Mammary microvascular endothelial cell (primary cell): ENCODE data around the gene GSK3B. TPM values are rescaled to one million over a fixed set of nuclear protein-coding genes. Genes with fewer than 3 reads are reported as not detected.

Experiments used
- total RNA-seq: library from RNA; depleted of rRNA; stranded (reverse); fragments of >200 nt; gene quantifications from 2 replicates; pipeline ENCODE4 v1.2.3, GENCODE V29; 2015

GSK3B gene
- 41.4 and 47.0 TPM in 2 replicates for total RNA-seq

DNA sequence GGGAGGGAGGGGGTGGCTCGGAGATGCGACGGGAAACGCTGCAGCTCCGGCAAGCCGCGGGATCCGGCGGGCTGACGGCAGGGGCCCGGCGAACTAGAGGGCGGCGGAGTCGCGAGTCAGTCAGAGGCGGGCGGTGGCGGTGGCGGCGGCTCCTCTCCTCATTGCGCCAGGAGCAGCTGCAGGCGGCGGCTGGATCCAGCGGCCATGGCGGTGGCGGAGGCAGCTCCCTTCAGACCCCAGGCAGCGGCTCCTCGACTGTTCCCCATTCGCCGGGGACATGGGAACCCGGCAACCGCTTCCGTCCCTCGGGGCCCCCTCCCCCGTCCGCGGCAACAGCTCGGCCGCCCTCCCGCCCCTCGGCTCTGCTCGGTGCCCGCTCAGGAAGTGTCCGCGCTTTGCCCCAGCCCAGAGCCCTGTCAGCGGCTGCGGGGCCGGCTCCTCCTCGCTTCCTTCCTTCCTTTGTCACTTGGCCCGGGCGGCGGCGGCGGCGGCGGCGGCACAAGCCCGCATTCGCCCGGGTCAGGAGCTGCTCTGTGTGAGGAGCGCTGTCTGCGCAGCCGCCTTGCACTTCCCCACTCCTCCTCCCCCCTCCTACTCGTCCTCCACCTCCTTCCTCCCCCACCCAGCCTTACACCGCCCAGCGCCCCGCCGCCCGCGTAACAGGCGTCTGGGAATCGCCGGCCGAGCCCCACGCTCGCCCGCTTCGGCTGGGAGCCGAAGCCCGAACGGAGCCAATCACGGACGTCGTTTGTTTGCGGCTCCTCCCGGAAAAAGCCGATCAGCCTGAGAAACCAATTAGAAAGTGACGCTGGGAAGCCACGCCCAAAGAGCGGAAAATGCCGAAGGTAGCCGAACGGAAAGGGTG is at the start of gene GSK3B:
Gene GSK3B (minus strand): TSS at position 537 of the 865 bp plus-strand sequence. CDS start 1,013 bp downstream, outside the sequence.

GRCh38 chr3:119781330-119782198 is 312.7 kb downstream of the GSK3B start, which contains the start of gene NR1I2:
NR1I2 (plus strand) TSS chr3:119782101.

Other genes starting within 250 kb of the GSK3B start
- gene GPR156, start 190.8 kb upstream of the GSK3B start, total RNA-seq, result 0.07 and 0.20 TPM in 2 replicates